ENCODE measurements around the gene NME7.

NME7 gene

GRCh38 chr1:169103480-169103893, 264.1 kb downstream of the NME7 start:
- no peak for DNase-seq

- DNase-seq = no peak
Measured at GRCh38 chr1:169103002-169103401, 264.6 kb downstream of the NME7 start.

- no peak for DNase-seq
Measured at GRCh38 chr1:169102567-169102966, 265.0 kb downstream of the NME7 start.

- no peak for DNase-seq
Measured at GRCh38 chr1:169100651-169101088, 266.9 kb downstream of the NME7 start.

GRCh38 chr1:169100208-169100607, 267.4 kb downstream of the NME7 start:
- DNase-seq = no peak

GRCh38 chr1:169099561-169099960, 268.0 kb downstream of the NME7 start:
- no peak for DNase-seq

- no peak for DNase-seq
Measured at GRCh38 chr1:169098380-169098779, 269.2 kb downstream of the NME7 start.

GRCh38 chr1:169094897-169095569, 272.6 kb downstream of the NME7 start:
- no peak for DNase-seq

- no peak for DNase-seq
Measured at GRCh38 chr1:169092399-169092798, 275.2 kb downstream of the NME7 start.

- no peak for DNase-seq
Measured at GRCh38 chr1:169091480-169091941, 276.1 kb downstream of the NME7 start.

- no peak for DNase-seq
Measured at GRCh38 chr1:169090900-169091311, 276.7 kb downstream of the NME7 start.

- DNase-seq = no peak
Measured at GRCh38 chr1:169090308-169090899, 277.2 kb downstream of the NME7 start.

GRCh38 chr1:169089776-169090175, 277.8 kb downstream of the NME7 start:
- DNase-seq = no peak

- DNase-seq = no peak
Measured at GRCh38 chr1:169087876-169088275, 279.7 kb downstream of the NME7 start.

GRCh38 chr1:169086603-169087455, 280.8 kb downstream of the NME7 start:
- no peak for DNase-seq

GRCh38 chr1:169085911-169086310, 281.7 kb downstream of the NME7 start:
- no peak for DNase-seq
